Esophagus squamous epithelium (tissue), 5 donors: ENCODE data around the gene DET1. TPM values are rescaled to one million over a fixed set of nuclear protein-coding genes. Genes with fewer than 3 reads are reported as not detected.
"Not testable (repeated sequence)": the region's sequence is repeated elsewhere in the genome, so short reads cannot be mapped to it uniquely, and the experiment has no call there.

ENCODE experiments used
- DNase-seq: peaks from one replicate; lab custom pipeline; 2025; lab: John Stamatoyannopoulos, UW
- H3K27ac ChIP-seq, 4 donors: fragments of 200-600 bp; sonication (generic); one replicate each; pipeline ENCODE4 v1.5.1; 2016 to 2019; ENCODE audit warnings: mild to moderate bottlenecking in 1 of 4
- H3K27me3 ChIP-seq, 4 donors: fragments of 200-600 bp; sonication (generic); 1 replicate in 3 of 4; 2 replicates in 1 of 4; pipeline versions ENCODE4 v1.5.1 to v1.6.0; 2017 to 2021; ENCODE audit warnings: antibody characterized with exemption in 1 of 4
- H3K36me3 ChIP-seq, 3 donors: fragments of 200-600 bp; sonication (generic); one replicate each; pipeline ENCODE4 v1.5.1; 2016 to 2019
- H3K4me1 ChIP-seq, 3 donors: fragments of 200-600 bp; sonication (generic); one replicate each; pipeline ENCODE4 v1.5.1; 2017 to 2019
- H3K4me3 ChIP-seq, 4 donors: fragments of 200-600 bp; sonication (generic); 1 replicate in 3 of 4; 2 replicates in 1 of 4; pipeline ENCODE4 v1.5.1; 2016 to 2019; ENCODE audit warnings: mild to moderate bottlenecking in 2 of 4, moderate library complexity in 1 of 4
- H3K9me3 ChIP-seq, 3 donors: fragments of 200-600 bp; sonication (generic); one replicate each; pipeline ENCODE4 v1.5.1; 2016 to 2019
- CTCF ChIP-seq, 6 experiments: fragments of 450-650 bp in 4 of 6; fragments of 200-600 bp in 2 of 6; sonication (generic) in 2 of 6; IDR thresholded peaks; one replicate each; pipeline ENCODE4 v1.5.1; 2016 to 2019; ENCODE audit warnings: antibody characterized with exemption in 6 of 6, mild to moderate bottlenecking in 4 of 6, moderate library complexity in 4 of 6
- POLR2A ChIP-seq, 4 donors: fragments of 450-650 bp; IDR thresholded peaks; one replicate each; pipeline ENCODE4 v1.6.1; 2017; ENCODE audit warnings: antibody characterized with exemption in 4 of 4, mild to moderate bottlenecking in 4 of 4, moderate library complexity in 3 of 4
- whole genome bisulfite sequencing, 2 donors: methylation state at CpG; one replicate each; pipeline ENCODE4 v1.1.5; 2018; 5-methylcytosine and 5-hydroxymethylcytosine counted together
- intact Hi-C: fragments of 100-400 bp; cut with DNase I; formaldehyde crosslinking; loops from one replicate; pipeline ENCODE4 v1.15.0; 2022
- total RNA-seq, 4 donors: library from RNA; depleted of rRNA; stranded (reverse); fragments of >200 nt; gene quantifications; one replicate each; pipeline ENCODE4 v1.1.0, GENCODE V29; 2016
- donor health status: DM: yes; HTN: yes; CAD: no.

The DET1 gene
- total RNA-seq, 4 donors from 2014 or later, result 1.8 to 4.2 (median 2.3) TPM

DNA sequence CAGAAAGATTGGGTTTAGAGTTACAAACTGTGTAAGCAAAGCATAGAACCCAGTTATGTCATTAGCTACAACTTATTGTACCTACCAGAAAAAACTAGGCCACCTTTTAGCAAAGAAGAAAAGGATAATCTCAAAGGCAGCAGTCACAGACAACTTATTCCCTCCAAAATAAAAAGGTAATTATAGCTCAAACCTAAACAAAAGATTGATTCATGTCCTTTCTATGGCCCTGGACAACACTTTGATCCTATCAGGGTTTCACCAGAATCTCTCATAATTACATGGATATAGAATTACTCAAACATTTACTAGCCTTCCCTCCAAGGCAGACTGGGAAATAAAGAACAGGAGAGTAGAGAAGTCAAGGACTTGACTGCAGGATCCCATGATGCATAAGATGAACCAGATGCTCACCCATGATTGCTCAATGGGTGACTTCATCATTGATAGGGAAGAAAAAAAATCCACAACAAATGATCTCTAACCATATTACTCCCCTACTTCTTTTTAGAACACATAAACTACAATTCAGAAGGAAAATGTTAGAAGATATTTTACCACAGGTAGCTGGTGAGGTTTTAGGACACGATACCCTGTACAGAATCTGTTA lies 17.4 kb downstream of the DET1 start:
- no peak for DNase-seq
- WGBS, 2 donors, result 100% methylated on average over 1 of the region's 1 CpG
- peaks cover 0 to 60% (median 4%) of the 10 kb centered on the region in 3 donors for H3K36me3 ChIP-seq
- H3K4me1 ChIP-seq, result no peaks in the 10 kb centered on the region
- no peak overlapping the region for H3K4me3 ChIP-seq
- H3K27ac ChIP-seq, result no peak overlapping the region
- no peaks in the 10 kb centered on the region for H3K9me3 ChIP-seq
- TF ChIP-seq POLR2A (IDR thresholded peaks at IDR 0.05) (no peak), CTCF (IDR thresholded peaks at IDR 0.05) (no peak)
- intact Hi-C loops, result no loop called here
- H3K27me3 ChIP-seq, result no peaks in the 10 kb centered on the region

DNA sequence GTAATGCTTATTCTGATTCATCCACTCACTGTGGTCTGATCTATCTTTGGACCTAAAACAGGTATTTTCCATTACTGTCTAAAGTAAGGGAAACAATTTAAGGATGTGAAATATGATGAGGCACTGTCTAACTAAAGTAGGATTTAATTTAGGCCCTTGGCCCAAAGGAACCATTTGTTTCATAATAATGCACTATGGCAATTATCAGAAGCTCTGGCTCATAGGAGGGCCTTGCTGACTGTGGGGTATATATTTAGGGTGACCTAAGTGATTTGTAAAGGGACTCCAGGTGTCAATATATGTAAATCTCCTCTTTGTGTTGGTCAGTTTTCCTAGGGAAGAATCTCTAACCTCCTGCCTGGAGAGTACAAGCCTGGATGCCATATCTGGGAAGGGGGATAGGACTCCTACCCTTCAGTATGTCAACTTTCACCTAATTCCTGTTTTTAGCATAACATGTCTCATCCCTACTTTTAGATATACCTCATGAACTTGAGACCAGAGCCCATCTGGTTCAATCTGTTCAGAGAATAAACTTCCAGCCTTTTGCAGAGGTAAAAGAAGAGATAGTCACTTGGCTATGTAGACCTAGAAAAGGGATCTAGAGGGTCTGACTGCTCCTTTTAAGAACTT lies 20.1 kb downstream of the DET1 start:
- H3K4me3 ChIP-seq, result no peak overlapping the region
- no peaks in the 10 kb centered on the region for H3K9me3 ChIP-seq
- no peak for TF ChIP-seq POLR2A (IDR thresholded peaks at IDR 0.05)
- no peak for TF ChIP-seq CTCF (IDR thresholded peaks at IDR 0.05)
- no peaks in the 10 kb centered on the region for H3K4me1 ChIP-seq
- H3K27ac ChIP-seq, result no peak overlapping the region
- DNase-seq, result no peak
- intact Hi-C loops, result no loop called here
- H3K36me3 ChIP-seq, result peaks cover 0 to 56% (median 4%) of the 10 kb centered on the region in 3 donors
- H3K27me3 ChIP-seq, result no peaks in the 10 kb centered on the region

DNA sequence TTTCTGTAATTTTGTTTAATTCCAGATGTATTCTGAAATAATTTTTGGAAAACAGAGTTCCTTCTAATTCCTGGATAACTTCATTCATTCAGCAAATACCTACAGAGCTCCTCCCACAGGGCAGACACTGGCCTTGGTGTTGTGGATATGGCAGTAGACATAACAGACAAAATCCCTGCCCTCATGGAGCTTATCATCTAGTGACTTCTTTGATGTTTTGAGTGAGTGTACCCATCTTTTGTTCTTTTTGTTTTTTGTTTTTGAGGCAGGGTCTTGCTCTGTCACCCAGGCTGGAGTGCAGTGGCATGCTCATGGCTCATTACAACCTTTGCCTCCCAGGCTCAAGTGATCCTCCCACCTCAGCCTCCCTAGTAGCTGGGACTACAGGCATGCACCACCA lies 21.1 kb downstream of the DET1 start:
- Histone ChIP-seq H3K4me1 (no peaks in the 10 kb centered on the region), H3K27ac (no peak overlapping the region), H3K4me3 (no peak overlapping the region), H3K27me3 (no peaks in the 10 kb centered on the region), H3K9me3 (no peaks in the 10 kb centered on the region), H3K36me3 (peaks cover 0 to 46% (median 4%) of the 10 kb centered on the region in 3 donors)
- intact Hi-C loops, result no loop called here
- DNase-seq, result no peak
- TF ChIP-seq CTCF (IDR thresholded peaks at IDR 0.05) (no peak), POLR2A (IDR thresholded peaks at IDR 0.05) (no peak)

DNA sequence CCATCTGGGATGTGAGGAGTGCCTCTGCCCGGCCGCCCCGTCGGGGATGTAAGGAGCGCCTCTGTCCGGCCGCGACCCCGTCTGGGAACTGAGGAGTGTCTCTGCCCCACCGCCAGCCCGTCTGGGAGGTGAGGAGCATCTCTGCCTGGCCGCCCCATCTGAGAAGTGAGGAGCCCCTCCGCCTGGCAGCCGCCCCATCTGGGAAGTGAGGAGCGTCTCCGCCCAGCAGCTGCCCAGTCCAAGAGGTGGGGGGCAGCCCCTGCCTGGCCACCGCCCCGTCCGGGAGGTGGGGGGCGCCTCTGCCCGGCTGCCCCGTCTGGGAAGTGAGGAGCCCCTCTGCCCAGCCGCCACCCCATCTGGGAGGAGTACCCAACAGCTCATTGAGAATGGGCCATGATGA lies 22.4 kb downstream of the DET1 start:
- H3K36me3 ChIP-seq, result peaks cover 0 to 34% (median 4%) of the 10 kb centered on the region in 3 donors
- no CpG with 5 or more reads among the region's 23 CpGs for WGBS, 2 donors
- intact Hi-C loops, H3K4me1 ChIP-seq, DNase-seq, H3K27ac ChIP-seq, H3K4me3 ChIP-seq, H3K9me3 ChIP-seq, H3K27me3 ChIP-seq: not testable (repeated sequence)

- no peak overlapping the region for H3K4me3 ChIP-seq
- H3K4me1 ChIP-seq, result no peaks in the 10 kb centered on the region
- intact Hi-C loops, result no loop called here
- DNase-seq, result no peak
- H3K36me3 ChIP-seq, result peaks cover 0 to 14% (median 0%) of the 10 kb centered on the region in 3 donors
- TF ChIP-seq CTCF (IDR thresholded peaks at IDR 0.05) (no peak), POLR2A (IDR thresholded peaks at IDR 0.05) (no peak)
- H3K27me3 ChIP-seq, result no peaks in the 10 kb centered on the region
- H3K9me3 ChIP-seq, result no peaks in the 10 kb centered on the region
- H3K27ac ChIP-seq, result no peak overlapping the region
- 54% methylated on average over 3 of the region's 3 CpGs for WGBS, 2 donors
These were observed 27.6 kb downstream of the DET1 start for GRCh38 chr15:88518903-88519302.
